ENCODE results near the gene KIF14. TPM values are rescaled to one million over a fixed set of nuclear protein-coding genes. Genes with fewer than 3 reads are reported as not detected.

The KIF14 gene
- total and polyA plus RNA-seq, 2 of the 8 experiments (the other 6 are each of a cell fraction or from before 2014, with no cell fraction given), result 2.6 to 23.3 TPM

DNA sequence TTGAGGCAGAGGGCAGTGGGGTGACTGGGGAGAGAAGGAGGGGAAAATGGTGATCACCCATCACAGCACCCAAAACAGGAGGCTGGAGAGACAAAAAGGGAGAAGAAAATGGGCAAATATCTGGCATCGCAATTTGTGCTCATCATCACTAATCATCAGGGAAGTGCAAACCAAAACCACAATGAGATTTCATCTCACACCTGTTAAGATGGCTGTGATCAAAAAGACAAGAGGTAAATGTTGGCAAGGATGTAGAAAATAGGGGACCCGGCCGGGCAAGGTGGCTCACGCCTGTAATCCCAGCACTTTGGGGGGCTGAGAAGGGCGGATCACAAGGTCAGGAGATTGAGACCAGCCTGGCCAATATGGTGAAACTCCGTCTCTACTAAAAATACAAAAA is 74.0 kb downstream of the KIF14 start (continued):
- TF ChIP-seq CTCF (IDR thresholded peaks at IDR 0.05; ENCODE audit: control extremely low read depth in 1 of 3, insufficient read depth in 1 of 3, low read depth in 1 of 3, low read length in 3 of 3) (no peak), JUND (IDR thresholded peaks at IDR 0.05; ENCODE audit: low read length) (no peak), ZNF274 (IDR thresholded peaks at IDR 0.05; ENCODE audit: borderline replicate concordance, extremely low read depth, low read length) (no peak), SP2 (IDR thresholded peaks at IDR 0.05; ENCODE audit: low read length) (no peak)
- TF ChIP-seq, protein P1, sequence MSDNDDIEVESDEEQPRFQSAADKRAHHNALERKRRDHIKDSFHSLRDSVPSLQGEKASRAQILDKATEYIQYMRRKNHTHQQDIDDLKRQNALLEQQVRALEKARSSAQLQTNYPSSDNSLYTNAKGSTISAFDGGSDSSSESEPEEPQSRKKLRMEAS (IDR thresholded peaks at IDR 0.05), result no peak

Measured in H1 (cell line).